Sigmoid colon (tissue), 7 donors: ENCODE measurements around the gene SRC. TPM values are rescaled to one million over a fixed set of nuclear protein-coding genes. Genes with fewer than 3 reads are reported as not detected.
A peak's percentile ranks its signal among the peaks of the same experiment; 100 is the strongest.

Experiments
- DNase-seq: peaks from one replicate; pipeline ENCODE4 v3.0.0-alpha.2; 2019
- H3K27ac ChIP-seq, 4 donors: fragments of 200-600 bp; sonication (generic); one replicate each; pipeline ENCODE4 v1.5.1; 2016 to 2019; ENCODE audit warnings: mild to moderate bottlenecking in 1 of 4
- H3K27me3 ChIP-seq, 3 donors: fragments of 200-600 bp; sonication (generic); one replicate each; pipeline ENCODE4 v1.5.1; 2019; ENCODE audit warnings: mild to moderate bottlenecking in 1 of 3
- H3K36me3 ChIP-seq, 4 donors: fragments of 200-600 bp; sonication (generic); one replicate each; pipeline ENCODE4 v1.5.1; 2016 to 2019
- H3K4me1 ChIP-seq, 4 donors: fragments of 200-600 bp; sonication (generic); one replicate each; pipeline ENCODE4 v1.5.1; 2017 to 2019
- H3K4me3 ChIP-seq, 4 donors: fragments of 200-600 bp; sonication (generic); one replicate each; pipeline ENCODE4 v1.5.1; 2017 to 2019; ENCODE audit warnings: mild to moderate bottlenecking in 2 of 4, moderate library complexity in 1 of 4
- H3K9me3 ChIP-seq, 4 donors: fragments of 200-600 bp in 3 of 4; sonication (generic) in 3 of 4; one replicate each; pipeline versions ENCODE4 v1.5.1 to v1.6.1; 2013 to 2019
- CTCF ChIP-seq, 4 experiments: fragments of 450-650 bp in 3 of 4; fragments of 200-600 bp in 1 of 4; IDR thresholded peaks; one replicate each; pipeline ENCODE4 v1.5.1; 2016 to 2019; ENCODE audit warnings: antibody characterized with exemption in 4 of 4, mild to moderate bottlenecking in 3 of 4, moderate library complexity in 2 of 4
- EP300 ChIP-seq, 4 donors: sonication (generic); formaldehyde crosslinking; IDR thresholded peaks; one replicate each; pipeline ENCODE4 v1.6.1; 2017; ENCODE audit warnings: antibody characterized with exemption in 4 of 4
- POLR2A ChIP-seq, 2 donors: fragments of 450-650 bp; IDR thresholded peaks; one replicate each; pipeline ENCODE4 v1.6.1; 2016; ENCODE audit warnings: antibody characterized with exemption in 2 of 2, mild to moderate bottlenecking in 2 of 2, moderate library complexity in 2 of 2
- POLR2AphosphoS5 ChIP-seq, 4 donors: sonication (generic); formaldehyde crosslinking; IDR thresholded peaks; one replicate each; pipeline ENCODE4 v1.6.1; 2017; ENCODE audit warnings: antibody characterized with exemption in 4 of 4
- WGBS, 2 donors: extraction: QIAGEN DNeasy Blood & Tissue Kit; methylation state at CpG; one replicate each; pipeline ENCODE4 v1.1.7; 2013; 5-methylcytosine and 5-hydroxymethylcytosine counted together
- intact Hi-C: fragments of 100-400 bp; cut with DNase I; formaldehyde crosslinking; loops from one replicate; pipeline ENCODE4 v1.15.1; 2023
- polyA plus RNA-seq, 3 donors: library from polyadenylated mRNA; stranded (reverse); fragments of 200-250 nt; gene quantifications; one replicate each; pipeline ENCODE4 v1.2.3, GENCODE V29; 2013
- total RNA-seq, 4 donors: library from RNA; depleted of rRNA; stranded (reverse); fragments of >200 nt; gene quantifications; one replicate each; pipeline ENCODE4 v1.1.0, GENCODE V29; 2016
- donor health status: healthy with polysubstance abuse.
- donor health status: Bipolar disorder and iron deficiency.
- donor health status: healthy.

Gene SRC
- total and polyA plus RNA-seq, 7 donors, result 28.1 to 91.8 (median 52.3) TPM

- no peaks in the 10 kb centered on the region for H3K9me3 ChIP-seq
- no peak for DNase-seq
- TF ChIP-seq CTCF (IDR thresholded peaks at IDR 0.05) (no peak), EP300 (IDR thresholded peaks at IDR 0.05) (no peak), POLR2A (IDR thresholded peaks at IDR 0.05) (no peak), POLR2AphosphoS5 (IDR thresholded peaks at IDR 0.05) (no peak)
- no peak overlapping the region for H3K4me3 ChIP-seq
- intact Hi-C loops, result no loop called here
- peak overlapping the region in 3 of 4 donors; percentile 82 to 92 (median 86) for H3K27ac ChIP-seq
- no peaks in the 10 kb centered on the region for H3K27me3 ChIP-seq
- H3K4me1 ChIP-seq, result peaks cover 0 to 85% (median 74%) of the 10 kb centered on the region in 4 donors
- no peaks in the 10 kb centered on the region for H3K36me3 ChIP-seq
- WGBS, 2 donors, result 80 to 86% methylated on average over 6 of the region's 6 CpGs
Measured at GRCh38 chr20:37329481-37330165, 16.3 kb upstream of the SRC start.

GRCh38 chr20:37330316-37330715 lies 15.6 kb upstream of the SRC start:
- Histone ChIP-seq H3K36me3 (no peaks in the 10 kb centered on the region), H3K27ac (peak overlapping the region in 3 of 4 donors; percentile 84 to 87 (median 87)), H3K4me1 (peaks cover 0 to 79% (median 68%) of the 10 kb centered on the region in 4 donors), H3K4me3 (no peak overlapping the region), H3K9me3 (no peaks in the 10 kb centered on the region), H3K27me3 (no peaks in the 10 kb centered on the region)
- intact Hi-C loops, result no loop called here
- DNase-seq, result no peak
- TF ChIP-seq CTCF (IDR thresholded peaks at IDR 0.05) (no peak), POLR2A (IDR thresholded peaks at IDR 0.05) (no peak), EP300 (IDR thresholded peaks at IDR 0.05) (no peak)
- WGBS, 2 donors, result 93 to 94% methylated on average over 6 of the region's 6 CpGs

GRCh38 chr20:37331060-37331857 lies 14.7 kb upstream of the SRC start:
- Histone ChIP-seq H3K4me1 (peaks cover 0 to 79% (median 67%) of the 10 kb centered on the region in 4 donors), H3K9me3 (no peaks in the 10 kb centered on the region), H3K36me3 (no peaks in the 10 kb centered on the region), H3K27ac (peak overlapping the region in 3 of 4 donors; percentile 84 to 87 (median 87)), H3K27me3 (no peaks in the 10 kb centered on the region), H3K4me3 (no peak overlapping the region)
- no peak for DNase-seq
- intact Hi-C loops, result no loop called here
- no peak for TF ChIP-seq POLR2AphosphoS5 (IDR thresholded peaks at IDR 0.05)
- TF ChIP-seq CTCF (IDR thresholded peaks at IDR 0.05), result no peak
- TF ChIP-seq EP300 (IDR thresholded peaks at IDR 0.05), result no peak
- no peak for TF ChIP-seq POLR2A (IDR thresholded peaks at IDR 0.05)
- 85 to 86% methylated on average over 11 of the region's 11 CpGs for WGBS, 2 donors

GRCh38 chr20:37333130-37333847 lies 12.7 kb upstream of the SRC start:
- 92 to 94% methylated on average over 9 of the region's 9 CpGs for WGBS, 2 donors

More at GRCh38 chr20:37333130-37333847, 12.7 kb upstream of the SRC start:
- Histone ChIP-seq H3K4me1 (peaks cover 0 to 73% (median 58%) of the 10 kb centered on the region in 4 donors), H3K27ac (peak overlapping the region in 3 of 4 donors; percentile 84 to 87 (median 87)), H3K36me3 (no peaks in the 10 kb centered on the region), H3K27me3 (no peaks in the 10 kb centered on the region), H3K4me3 (no peak overlapping the region), H3K9me3 (no peaks in the 10 kb centered on the region)
- intact Hi-C loops, result loop anchor here (2.0 kb wide), 1 partner anchor 36 kb away; no protein-coding TSS in a partner anchor
- DNase-seq, result no peak
- TF ChIP-seq POLR2A (IDR thresholded peaks at IDR 0.05) (no peak), POLR2AphosphoS5 (IDR thresholded peaks at IDR 0.05) (no peak), EP300 (IDR thresholded peaks at IDR 0.05) (no peak), CTCF (IDR thresholded peaks at IDR 0.05) (no peak)
